ENCODE measurements around the gene RNF38. TPM values are rescaled to one million over a fixed set of nuclear protein-coding genes. Genes with fewer than 3 reads are reported as not detected.

Gene RNF38
- total and polyA plus RNA-seq, 8 donors = 7.3 to 33.2 (median 16.3) TPM

- Histone ChIP-seq H3K27ac (no peak overlapping the region), H3K4me1 (peaks cover 0 to 4% (median 0%) of the 10 kb centered on the region in 4 donors), H3K27me3 (no peaks in the 10 kb centered on the region), H3K36me3 (no peaks in the 10 kb centered on the region), H3K9me3 (no peaks in the 10 kb centered on the region), H3K4me3 (no peak overlapping the region)
- DNase-seq = no peak
- intact Hi-C loops (cut with DNase I; ENCODE audit: low total_unique reads) = no loop called here
- no peak for TF ChIP-seq EP300 (IDR thresholded peaks at IDR 0.05)
- 83 to 92% (median 91%) methylated on average over 3 of the region's 3 CpGs for WGBS, 5 donors
These were observed 37.7 kb upstream of the RNF38 start for GRCh38 chr9:36437790-36438189.

- no peak for TF ChIP-seq EP300 (IDR thresholded peaks at IDR 0.05)
- TF ChIP-seq POLR2A (IDR thresholded peaks at IDR 0.05) = no peak
- no peak for TF ChIP-seq POLR2AphosphoS5 (IDR thresholded peaks at IDR 0.05)
- TF ChIP-seq CTCF (IDR thresholded peaks at IDR 0.05) = no peak
- WGBS, 5 donors = 47 to 54% (median 48%) methylated on average over 2 of the region's 2 CpGs
- Histone ChIP-seq H3K27ac (no peak overlapping the region), H3K27me3 (no peaks in the 10 kb centered on the region), H3K9me3 (no peaks in the 10 kb centered on the region), H3K4me3 (no peak overlapping the region), H3K4me1 (peaks cover 0 to 4% (median 0%) of the 10 kb centered on the region in 4 donors), H3K36me3 (no peaks in the 10 kb centered on the region)
- DNase-seq = peak in 1 of 2 donors; percentile 22
- intact Hi-C loops (cut with DNase I; ENCODE audit: low total_unique reads) = no loop called here
These were observed 36.8 kb upstream of the RNF38 start for GRCh38 chr9:36436909-36437308.

GRCh38 chr9:36433386-36433785, 33.3 kb upstream of the RNF38 start:
- no peak overlapping the region for H3K27ac ChIP-seq
- no peak for DNase-seq
- H3K36me3 ChIP-seq = peaks cover 0 to 14% (median 5%) of the 10 kb centered on the region in 4 donors
- TF ChIP-seq EP300 (IDR thresholded peaks at IDR 0.05) = no peak
- no peak for TF ChIP-seq POLR2A (IDR thresholded peaks at IDR 0.05)
- TF ChIP-seq POLR2AphosphoS5 (IDR thresholded peaks at IDR 0.05) = no peak
- no peak for TF ChIP-seq CTCF (IDR thresholded peaks at IDR 0.05)
- no peaks in the 10 kb centered on the region for H3K9me3 ChIP-seq
- 84 to 92% (median 90%) methylated on average over 6 of the region's 6 CpGs for WGBS, 5 donors
- peaks cover 0 to 4% (median 0%) of the 10 kb centered on the region in 4 donors for H3K4me1 ChIP-seq
- H3K27me3 ChIP-seq = no peaks in the 10 kb centered on the region
- H3K4me3 ChIP-seq = no peak overlapping the region
- intact Hi-C loops (cut with DNase I; ENCODE audit: low total_unique reads) = no loop called here

- DNase-seq = no peak
- no peak for TF ChIP-seq CTCF (IDR thresholded peaks at IDR 0.05)
- no peak for TF ChIP-seq POLR2AphosphoS5 (IDR thresholded peaks at IDR 0.05)
- TF ChIP-seq EP300 (IDR thresholded peaks at IDR 0.05) = no peak
- TF ChIP-seq POLR2A (IDR thresholded peaks at IDR 0.05) = no peak
- H3K27me3 ChIP-seq = no peaks in the 10 kb centered on the region
These were observed 31.0 kb upstream of the RNF38 start for GRCh38 chr9:36431078-36431477.

GRCh38 chr9:36426945-36427344, 26.9 kb upstream of the RNF38 start:
- H3K4me3 ChIP-seq = no peak overlapping the region
- H3K27me3 ChIP-seq = no peaks in the 10 kb centered on the region
- TF ChIP-seq POLR2A (IDR thresholded peaks at IDR 0.05) (no peak), CTCF (IDR thresholded peaks at IDR 0.05) (no peak), EP300 (IDR thresholded peaks at IDR 0.05) (no peak), POLR2AphosphoS5 (IDR thresholded peaks at IDR 0.05) (no peak)
- H3K27ac ChIP-seq = no peak overlapping the region
- peaks cover 0 to 19% (median 5%) of the 10 kb centered on the region in 4 donors for H3K36me3 ChIP-seq
- H3K4me1 ChIP-seq = no peaks in the 10 kb centered on the region
- intact Hi-C loops (cut with DNase I; ENCODE audit: low total_unique reads) = no loop called here
- no peak for DNase-seq
- no peaks in the 10 kb centered on the region for H3K9me3 ChIP-seq

More at GRCh38 chr9:36431078-36431477, 31.0 kb upstream of the RNF38 start:
- 93 to 96% (median 95%) methylated on average over 4 of the region's 4 CpGs for WGBS, 5 donors
- no peaks in the 10 kb centered on the region for H3K9me3 ChIP-seq
- H3K27ac ChIP-seq = no peak overlapping the region
- H3K36me3 ChIP-seq = peaks cover 0 to 14% (median 5%) of the 10 kb centered on the region in 4 donors
- H3K4me3 ChIP-seq = no peak overlapping the region
- intact Hi-C loops (cut with DNase I; ENCODE audit: low total_unique reads) = no loop called here
- no peaks in the 10 kb centered on the region for H3K4me1 ChIP-seq

All from stomach (tissue), 9 donors.